ENCODE measurements around the gene IKBKE.

Gene IKBKE

DNA sequence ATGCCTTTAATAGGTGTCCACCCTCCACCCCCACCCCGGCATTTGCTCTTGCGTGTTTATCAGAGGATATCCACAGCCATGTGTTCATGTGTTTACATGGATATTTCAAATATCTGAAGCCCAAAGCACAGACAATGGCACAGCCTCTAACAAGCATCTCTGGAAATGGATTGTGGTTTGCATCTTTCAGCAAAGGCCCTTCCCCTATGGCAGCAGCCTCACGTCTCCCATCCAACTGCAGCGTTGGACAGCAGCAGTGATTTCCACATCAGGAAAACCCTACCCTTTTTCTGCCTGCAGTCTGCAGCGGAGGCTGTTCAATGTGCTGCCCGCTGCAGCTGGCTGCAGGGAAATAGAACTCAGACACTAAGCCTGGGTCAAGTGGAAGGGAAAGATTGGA, 38.7 kb downstream of the IKBKE start:
- in situ Hi-C loops (cut with MboI; ENCODE audit: low sequenced_read_pairs), result no loop called here

DNA sequence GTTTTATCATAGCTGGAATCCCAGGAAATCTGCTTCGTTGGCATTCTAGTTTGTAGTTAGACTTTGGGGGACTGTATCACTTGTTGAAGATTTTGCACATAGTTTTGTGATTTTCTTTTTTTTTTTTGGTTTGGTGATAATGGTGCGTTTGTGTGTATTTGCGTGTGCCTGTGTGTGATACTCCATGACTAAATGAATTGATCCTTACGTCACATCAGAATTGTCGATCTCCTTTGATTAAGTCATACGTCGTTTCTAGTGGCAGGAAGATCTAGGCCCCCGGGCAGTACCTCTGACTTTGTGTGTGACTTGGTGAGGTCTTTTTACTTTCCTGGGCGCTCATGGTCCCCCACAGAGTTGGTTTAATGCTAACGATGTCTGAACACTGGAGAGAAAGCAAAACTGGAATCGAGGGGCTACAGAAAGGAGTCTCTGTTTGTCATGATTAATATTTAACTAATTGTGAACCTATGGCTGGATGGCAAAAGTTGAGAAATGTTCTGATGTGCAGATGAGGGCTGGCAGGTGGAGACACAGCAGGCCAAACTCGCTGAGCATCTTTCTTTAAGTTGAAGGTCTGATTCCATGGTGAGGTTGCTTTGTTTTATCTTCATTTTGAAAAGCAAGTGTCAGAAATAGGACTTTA, 39.5 kb downstream of the IKBKE start:
- in situ Hi-C loops (cut with MboI; ENCODE audit: low sequenced_read_pairs), result no loop called here

DNA sequence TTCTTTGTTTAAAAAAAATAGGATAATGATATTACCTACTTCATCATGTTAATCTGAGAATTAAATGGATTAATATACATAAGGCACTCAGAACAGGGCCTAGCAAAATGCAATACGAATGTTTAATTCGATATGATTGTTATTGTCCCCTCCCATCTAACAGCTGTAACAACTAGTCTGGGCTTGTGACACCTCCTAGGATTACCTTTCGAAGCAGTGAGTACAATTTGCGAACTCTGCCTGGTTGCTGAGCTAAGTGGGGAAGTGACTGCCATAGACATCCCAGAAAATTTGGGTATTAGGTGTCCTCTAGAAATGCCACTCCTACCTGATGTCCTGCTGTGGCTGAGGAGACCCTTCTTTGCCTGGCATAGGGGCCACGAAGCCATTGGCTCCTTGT, 40.1 kb downstream of the IKBKE start:
- in situ Hi-C loops (cut with MboI; ENCODE audit: low sequenced_read_pairs), result no loop called here

DNA sequence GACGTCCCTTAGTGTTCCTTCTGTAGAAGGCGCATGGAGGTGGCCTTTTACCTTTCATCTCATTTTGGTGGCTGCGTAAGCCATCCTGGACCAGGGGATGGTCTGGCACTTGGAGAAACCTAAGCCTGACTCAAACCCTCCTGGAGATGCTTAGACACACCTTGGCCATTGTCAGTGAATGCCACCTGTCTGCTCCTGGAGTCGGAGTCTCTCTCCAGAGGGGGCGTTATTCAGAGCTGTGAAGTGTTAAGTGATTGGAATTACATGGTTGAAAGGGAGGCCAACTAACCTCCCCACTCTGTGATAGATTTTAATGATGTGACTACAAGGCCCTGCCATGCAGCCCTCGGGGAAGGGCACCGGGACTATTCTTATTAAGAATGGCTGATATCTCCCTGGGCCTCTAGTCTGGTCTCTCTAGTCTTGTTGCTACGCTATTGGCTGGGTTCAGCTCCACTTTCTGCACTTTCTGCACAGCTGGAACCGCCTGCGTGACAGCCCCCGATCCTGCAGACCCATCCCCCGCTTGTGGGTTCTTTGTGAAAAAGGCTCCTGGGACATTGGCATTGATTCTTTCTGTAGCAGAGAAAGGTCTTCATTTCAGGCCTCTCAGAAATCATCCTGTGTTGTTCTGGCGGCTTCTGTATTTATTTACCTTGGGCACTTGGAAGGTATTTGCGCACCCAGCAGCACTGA, 41.2 kb downstream of the IKBKE start:
- in situ Hi-C loops (cut with MboI; ENCODE audit: low sequenced_read_pairs), result no loop called here

DNA sequence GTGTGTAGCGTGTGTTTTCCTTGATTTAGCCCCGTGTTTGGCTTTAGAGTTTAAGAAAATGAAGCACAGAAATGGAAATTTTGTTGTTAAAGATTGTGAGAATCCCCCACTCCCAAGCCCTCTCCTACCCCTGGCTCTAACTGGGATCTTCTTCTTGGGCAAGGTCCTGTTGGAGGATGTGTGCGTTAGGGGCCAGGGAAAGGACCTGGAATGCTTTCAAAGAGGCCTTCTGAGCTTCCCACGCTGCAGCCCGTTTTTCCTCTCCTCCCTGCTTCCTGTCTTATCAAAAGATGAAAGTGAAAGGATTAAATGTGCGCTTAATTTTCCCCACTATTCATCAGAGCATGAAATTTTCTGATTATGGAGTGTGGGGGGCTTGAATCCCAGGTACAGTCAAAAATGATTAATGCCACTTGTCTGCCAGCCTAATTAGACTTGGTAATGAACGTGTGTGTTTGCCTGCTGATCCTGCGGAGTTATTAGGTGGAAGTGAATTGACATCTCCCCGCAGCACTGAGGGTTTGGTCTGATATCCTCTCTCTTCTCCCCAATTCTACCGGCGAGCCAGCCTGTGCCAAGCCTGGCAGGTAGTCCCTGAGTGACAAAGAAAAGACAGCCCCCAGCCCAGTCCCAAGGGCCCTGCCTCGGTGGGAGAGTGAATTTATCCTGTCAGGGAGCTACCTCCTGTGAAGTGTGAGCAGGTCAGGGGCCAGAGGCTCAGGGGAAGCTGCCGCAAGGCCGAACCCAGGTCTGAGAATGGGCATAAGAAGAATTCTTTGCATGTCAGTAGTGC, 42.0 kb downstream of the IKBKE start:
- in situ Hi-C loops (cut with MboI; ENCODE audit: low sequenced_read_pairs), result no loop called here

DNA sequence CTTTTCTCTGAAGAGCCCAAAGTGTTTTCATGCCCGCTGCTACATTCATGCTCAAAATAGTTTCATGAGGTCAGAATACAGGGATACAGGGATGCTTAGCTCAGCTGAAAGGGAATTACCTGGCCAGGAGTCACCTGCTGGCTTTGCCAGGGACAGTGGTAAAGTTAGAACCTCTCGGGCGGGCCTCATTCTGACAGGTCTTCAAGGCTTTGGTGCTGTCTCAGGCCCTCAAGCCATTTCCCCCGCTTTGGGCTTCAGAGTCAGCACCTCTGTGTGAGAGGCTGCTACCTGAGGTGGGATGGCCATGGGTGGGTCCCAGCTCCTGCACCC, 42.5 kb downstream of the IKBKE start:
- in situ Hi-C loops (cut with MboI; ENCODE audit: low sequenced_read_pairs), result no loop called here

DNA sequence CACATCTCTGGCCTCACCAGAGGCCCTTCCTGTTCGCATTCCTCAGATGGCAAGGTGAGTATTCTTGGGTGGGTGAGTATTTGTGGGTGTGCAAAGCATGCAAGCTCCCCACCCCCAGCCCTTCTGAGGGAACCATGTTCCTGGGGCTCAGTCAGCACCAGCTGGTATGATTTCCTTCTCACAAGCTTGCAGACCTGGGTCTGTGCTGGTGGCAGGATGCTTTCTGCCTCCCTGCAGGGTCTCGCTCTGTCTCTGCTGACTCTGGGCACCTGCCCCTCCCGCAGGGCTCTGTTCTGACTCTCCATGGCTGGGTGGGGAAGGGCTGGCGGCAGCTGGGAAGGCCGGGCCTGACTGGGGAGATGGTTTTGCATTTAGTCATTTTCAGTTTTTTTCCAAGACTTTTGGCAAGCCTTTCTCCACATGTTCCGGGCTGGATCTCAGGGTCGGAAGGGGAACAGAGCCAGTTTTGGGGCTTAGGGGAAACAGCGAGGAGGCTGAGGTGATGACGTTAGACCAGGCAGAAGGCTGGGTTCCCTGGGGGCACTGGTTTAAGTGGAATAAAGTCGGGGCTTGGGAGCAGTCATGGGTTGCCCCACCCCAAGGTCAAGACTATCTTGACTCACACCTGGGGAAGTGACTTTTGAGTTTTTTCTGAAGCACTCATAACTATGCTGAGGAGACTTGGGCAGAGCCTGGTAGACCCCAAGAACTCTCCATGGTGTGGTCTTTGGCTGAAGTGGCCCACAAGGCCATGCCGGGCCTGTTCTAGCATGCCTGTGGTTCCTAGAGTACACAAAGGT, 43.2 kb downstream of the IKBKE start:
- in situ Hi-C loops (cut with MboI; ENCODE audit: low sequenced_read_pairs), result no loop called here

DNA sequence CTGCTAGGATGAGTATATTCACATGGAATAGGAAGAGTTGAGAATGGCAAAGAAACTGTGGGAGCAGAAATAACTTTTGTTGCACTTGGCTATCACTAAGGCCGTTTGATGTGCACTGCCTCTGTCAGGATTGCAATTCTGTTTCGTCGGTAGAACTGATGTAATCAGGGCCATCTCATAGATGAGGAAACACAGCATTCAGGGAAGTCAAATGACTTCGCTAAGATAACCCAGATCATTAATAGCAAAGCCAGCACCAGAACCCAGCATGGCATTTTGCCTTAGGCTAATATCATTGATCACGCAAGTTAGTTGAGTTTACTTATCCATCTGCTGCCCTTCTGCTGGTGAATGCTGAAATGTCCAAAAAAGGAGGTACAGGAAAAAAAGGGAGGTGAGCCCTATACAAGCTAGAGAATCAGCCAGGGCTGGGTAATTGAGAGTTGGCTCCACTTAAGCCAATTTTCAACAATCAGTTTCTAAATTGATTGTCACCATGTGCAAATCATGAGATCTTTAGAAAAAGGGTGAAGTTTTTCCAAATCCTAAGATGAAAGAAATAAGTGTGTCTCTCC, 44.6 kb downstream of the IKBKE start:
- in situ Hi-C loops (cut with MboI; ENCODE audit: low sequenced_read_pairs), result no loop called here

DNA sequence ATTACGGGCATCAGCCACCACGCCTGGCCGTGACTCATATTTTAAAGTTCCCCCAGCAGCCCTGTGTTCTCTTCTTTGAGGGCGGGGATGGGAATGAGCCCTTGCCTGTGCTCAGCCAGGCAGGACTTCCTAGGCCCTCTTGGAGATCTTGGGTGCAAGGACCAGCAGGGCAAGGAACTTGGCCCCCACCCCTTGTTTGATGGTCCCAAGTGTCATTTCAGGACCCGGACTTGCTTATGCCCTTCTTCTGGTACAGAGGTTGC, 46.4 kb downstream of the IKBKE start:
- in situ Hi-C loops (cut with MboI; ENCODE audit: low sequenced_read_pairs), result no loop called here

DNA sequence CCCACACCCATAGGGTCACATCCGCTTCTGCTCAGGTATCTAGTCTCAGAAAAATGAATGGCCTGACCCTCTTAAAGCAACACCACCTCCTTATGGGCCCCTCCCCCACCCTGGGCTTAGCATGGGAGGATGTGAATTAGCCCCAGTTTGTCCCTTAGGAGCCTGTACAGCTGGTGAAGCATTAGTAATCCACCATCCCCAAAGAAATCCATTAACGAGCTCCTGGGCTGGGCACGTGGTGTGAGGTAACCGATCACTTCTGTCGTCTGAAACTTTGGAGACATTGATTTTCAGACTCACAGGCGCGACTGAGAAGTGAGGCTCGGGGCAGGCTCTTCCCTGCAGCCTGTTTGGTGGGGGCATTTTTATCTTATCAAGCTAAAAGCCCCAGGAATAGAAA, 47.5 kb downstream of the IKBKE start:
- in situ Hi-C loops (cut with MboI; ENCODE audit: low sequenced_read_pairs), result no loop called here

DNA sequence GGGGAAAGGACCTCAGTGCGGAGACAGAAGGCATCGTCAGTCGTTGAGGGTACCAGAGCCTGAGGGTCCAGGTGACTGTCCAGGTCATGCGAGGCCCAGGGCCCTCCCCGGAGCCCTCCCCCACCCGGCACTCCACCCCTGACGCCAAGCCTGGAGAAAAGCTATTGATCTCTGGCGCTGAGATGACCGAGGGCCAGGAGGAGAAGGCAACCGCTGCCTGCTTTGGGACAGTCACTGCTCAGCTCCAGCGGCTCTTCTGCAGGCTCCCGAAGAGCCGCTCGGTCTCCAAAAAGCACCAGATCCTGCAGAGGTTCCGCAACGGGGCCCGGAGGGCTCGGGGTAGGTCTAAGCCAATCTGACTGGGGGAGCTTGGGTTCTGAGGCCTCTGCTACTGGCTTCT, 47.9 kb downstream of the IKBKE start:
- in situ Hi-C loops (cut with MboI; ENCODE audit: low sequenced_read_pairs), result no loop called here

DNA sequence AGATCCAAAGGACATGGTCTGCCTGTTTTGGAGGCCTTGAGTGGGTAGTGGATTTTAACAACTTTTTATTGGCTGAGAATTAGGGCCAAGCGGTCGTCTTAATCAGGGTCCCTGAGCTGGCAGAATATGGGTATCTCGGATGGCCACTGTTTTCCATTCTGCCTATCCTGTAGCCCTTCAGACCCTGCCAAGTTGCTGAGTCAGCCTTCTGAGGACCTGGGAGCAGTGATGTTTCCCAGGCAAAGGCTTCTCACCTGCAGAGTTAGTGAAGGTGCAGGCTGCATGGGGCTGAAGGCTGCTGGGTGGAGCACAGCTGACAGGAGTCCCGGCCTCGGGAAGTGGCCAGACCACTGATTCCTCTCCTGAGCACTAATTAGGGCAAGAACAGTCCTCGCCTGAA, 48.5 kb downstream of the IKBKE start:
- in situ Hi-C loops (cut with MboI; ENCODE audit: low sequenced_read_pairs), result no loop called here

DNA sequence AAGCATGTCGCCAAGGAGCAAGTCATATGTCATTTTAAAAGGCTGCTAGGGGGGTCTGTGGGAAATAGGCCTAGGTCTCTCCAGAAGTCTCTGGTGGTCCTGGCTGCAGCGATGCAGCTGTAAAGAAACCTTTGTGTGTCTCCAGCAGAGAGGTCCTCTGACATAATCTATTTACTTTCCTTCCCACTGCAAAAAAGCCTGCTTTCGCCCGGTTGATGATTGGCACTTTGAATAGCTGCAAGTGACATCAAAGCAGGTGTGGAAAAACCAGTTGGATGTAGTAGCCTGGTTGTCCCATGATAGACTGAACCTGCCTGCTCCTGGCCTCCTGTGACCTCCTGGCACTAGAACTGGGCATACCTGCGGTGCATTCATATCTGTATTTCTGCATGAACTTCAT, 50.9 kb downstream of the IKBKE start:
- in situ Hi-C loops (cut with MboI; ENCODE audit: low sequenced_read_pairs), result no loop called here

DNA sequence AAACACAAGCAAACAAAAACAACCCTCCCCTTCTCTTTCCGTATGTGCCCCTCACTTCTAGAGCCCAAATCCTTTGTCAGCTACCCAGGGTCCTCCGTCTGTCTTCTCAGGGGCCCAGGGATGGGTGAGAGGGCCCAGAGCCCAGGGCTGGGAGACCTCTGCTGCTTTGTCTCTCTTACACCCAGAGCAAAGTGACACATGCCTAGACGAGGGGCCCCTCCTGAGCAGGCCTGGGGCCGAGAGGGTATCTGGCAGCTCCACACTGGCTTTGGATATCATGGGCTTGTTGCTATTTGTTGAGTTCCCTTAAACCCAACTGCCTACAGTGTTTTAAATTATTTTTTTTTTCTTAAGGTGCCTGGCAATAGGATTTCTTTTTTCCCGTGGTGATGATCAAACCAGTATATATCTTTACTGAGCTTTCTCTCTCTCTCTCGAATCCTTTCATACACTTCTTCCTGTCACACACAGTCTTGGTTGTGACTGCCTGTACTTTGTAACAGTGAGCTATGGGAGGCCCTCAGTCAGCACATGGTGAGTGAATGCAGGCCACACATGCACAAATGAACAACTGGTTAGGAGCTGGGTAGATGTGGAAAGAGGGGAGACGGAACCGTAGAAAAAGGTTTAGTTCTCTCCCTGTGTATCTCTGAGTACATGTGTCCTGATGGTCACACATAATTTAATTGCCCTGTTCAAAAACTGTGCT, 51.6 kb downstream of the IKBKE start:
- in situ Hi-C loops (cut with MboI; ENCODE audit: low sequenced_read_pairs), result no loop called here

DNA sequence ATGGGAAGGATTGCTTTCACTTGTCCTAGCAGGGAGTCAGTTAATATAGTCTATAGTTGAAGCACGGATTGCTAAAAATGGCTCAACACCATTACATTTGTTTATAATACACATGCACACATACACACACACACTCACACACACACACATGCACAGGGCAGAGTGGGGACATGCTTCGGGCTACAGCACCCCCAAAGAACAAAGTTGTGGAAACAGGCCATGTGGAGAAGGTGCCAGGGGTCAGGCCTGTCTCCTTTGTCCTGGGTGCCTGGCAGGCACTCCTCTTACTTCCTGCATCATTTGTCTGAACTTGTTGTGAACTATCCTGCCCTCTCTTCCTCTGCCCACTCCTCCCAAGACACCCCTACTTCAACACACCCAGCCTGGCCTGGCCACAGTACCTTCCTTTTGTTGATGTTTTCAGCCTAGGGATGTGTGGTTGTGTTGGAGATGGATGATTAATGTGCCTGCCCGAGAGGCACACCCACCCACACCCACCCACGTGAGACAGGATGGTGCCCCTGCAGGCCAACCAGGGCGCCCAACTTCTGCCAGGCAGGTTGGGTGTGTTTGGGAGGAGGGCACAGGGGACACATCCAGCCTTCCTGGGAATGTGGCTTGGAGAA, 54.6 kb downstream of the IKBKE start:
- in situ Hi-C loops (cut with MboI; ENCODE audit: low sequenced_read_pairs), result no loop called here

DNA sequence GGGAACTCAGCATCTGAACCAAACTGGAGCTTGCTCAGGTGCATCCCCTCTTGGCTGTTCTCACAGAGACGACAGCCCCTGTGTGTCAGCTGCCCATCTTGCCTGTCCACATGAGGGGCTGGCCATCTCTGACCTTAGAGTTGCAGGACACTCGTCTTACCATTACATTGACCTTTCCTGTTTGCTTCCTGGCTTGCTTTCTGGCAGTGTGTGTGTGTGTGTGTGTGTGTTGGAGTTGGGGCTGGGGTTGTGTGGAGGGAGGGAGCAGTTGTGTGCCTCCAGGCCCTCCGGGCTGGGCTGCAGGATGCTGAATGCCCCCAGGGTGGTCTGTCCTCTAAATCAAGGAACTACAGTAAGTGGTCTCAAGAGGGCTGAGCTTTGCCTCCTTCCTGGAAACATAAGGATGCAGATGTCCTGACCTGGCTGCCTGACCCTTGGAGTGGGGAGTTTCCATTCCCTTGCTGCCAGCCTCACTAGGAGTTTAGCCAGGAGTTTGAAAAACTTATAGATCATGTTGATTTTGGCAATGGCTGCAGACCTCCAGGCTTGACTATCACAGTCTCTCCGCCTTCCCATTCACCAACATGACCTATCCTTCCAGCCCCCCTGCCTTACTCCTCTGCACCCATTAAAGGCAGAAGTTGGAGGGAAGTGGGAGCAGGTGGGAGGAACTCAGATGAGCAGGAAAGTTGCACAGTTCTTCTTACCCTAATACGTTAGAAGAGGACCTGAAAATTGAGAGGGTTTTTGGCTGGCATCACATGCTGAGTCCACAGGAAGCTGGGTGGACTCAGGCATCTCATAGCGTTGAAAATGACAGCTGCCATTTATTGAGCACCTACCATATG, 56.0 kb downstream of the IKBKE start:
- in situ Hi-C loops (cut with MboI; ENCODE audit: low sequenced_read_pairs), result no loop called here

DNA sequence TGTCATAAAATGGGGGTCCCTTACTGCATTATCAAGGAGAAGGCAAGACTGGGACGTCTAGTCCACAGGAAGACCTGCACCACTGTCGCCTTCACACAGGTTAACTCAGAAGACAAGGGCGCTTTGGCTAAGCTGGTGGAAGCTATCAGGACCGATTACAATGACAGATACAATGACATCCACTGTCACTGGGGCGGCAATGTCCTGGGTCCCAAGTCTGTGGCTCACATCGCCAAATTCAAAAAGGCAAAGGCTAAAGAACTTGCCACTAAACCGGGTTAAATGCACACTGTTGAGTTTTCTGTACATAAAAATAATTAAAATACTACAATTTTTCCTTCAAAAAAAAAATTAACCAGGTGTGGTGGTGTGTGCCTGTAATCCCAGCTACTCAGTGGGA, 59.1 kb downstream of the IKBKE start:
- in situ Hi-C loops (cut with MboI; ENCODE audit: low sequenced_read_pairs), result no loop called here

DNA sequence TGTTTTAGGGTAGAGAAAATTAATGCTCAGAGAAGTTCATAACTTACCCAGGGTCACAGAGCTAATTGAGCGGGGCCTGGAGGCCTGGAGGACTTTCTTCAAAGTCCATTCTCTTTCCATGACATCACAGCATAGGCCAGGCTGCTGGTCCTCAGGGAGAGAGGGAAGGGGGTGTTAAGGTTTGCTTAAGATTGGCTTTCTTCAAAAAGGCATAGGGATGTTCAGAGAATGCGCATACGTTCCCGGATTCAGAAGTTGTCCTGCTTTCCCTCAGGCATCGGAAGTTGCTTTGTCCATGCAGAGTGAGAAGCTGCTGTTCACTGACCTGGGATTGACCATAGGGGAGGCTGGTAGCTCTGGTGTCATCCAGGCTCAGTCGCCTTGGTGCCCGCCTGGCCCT, 62.1 kb downstream of the IKBKE start:
- in situ Hi-C loops (cut with MboI; ENCODE audit: low sequenced_read_pairs), result no loop called here

DNA sequence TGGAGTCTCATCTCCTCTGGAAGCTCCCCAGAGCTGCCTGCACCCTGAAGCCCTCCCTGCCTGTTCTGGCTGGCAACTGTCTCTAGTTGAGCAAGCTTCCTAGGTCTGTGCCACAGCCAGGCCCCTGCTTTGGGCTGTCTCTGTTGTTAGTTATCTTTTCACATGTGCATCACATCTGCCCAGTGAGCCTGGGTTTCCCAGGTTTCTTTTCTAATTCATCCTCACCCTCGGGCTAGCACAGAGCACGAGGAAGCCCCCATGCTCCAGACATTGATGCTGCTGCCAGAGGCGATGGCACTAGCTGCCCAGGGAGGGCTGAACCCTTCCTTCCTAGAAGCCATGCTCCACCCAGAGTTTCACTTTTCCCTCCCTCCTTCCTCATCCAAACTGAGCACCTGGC, 64.3 kb downstream of the IKBKE start:
- in situ Hi-C loops (cut with MboI; ENCODE audit: low sequenced_read_pairs), result no loop called here

DNA sequence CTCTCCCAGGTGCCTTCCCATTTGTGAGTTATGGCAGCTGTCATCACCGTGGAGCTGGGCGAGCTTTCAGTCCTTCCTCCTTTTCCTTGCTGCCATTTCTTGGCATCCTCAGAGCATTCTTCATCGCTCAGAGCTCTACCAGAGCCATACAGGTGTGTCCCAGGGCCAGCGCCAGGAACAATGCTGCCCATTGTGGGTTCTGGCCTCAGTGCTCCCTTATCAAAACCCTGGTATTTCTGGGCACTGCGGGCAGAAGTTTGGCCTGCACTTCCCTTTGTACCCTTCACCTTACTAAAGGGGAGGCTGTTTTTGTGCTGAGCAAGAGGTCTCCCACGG, 65.5 kb downstream of the IKBKE start:
- in situ Hi-C loops (cut with MboI; ENCODE audit: low sequenced_read_pairs), result no loop called here
